Esophagus squamous epithelium (tissue), 4 donors: ENCODE data around the gene GPA33.

Experiments used
- CTCF ChIP-seq, 6 experiments: fragments of 450-650 bp in 4 of 6; fragments of 200-600 bp in 2 of 6; sonication (generic) in 2 of 6; IDR thresholded peaks; one replicate each; pipeline ENCODE4 v1.5.1; 2016 to 2019; ENCODE audit warnings: antibody characterized with exemption in 6 of 6, mild to moderate bottlenecking in 4 of 6, moderate library complexity in 4 of 6
- POLR2A ChIP-seq, 4 donors: fragments of 450-650 bp; IDR thresholded peaks; one replicate each; pipeline ENCODE4 v1.6.1; 2017; ENCODE audit warnings: antibody characterized with exemption in 4 of 4, mild to moderate bottlenecking in 4 of 4, moderate library complexity in 3 of 4

GRCh38 chr1:167136806-167137205 is 46.6 kb upstream of the GPA33 start:
- TF ChIP-seq CTCF (IDR thresholded peaks at IDR 0.05): no peak
- TF ChIP-seq POLR2A (IDR thresholded peaks at IDR 0.05): no peak
